Measurements from ENCODE around the gene ASCL4. TPM values are rescaled to one million over a fixed set of nuclear protein-coding genes. Genes with fewer than 3 reads are reported as not detected.
A peak's percentile ranks its signal among the peaks of the same experiment; 100 is the strongest.

Gene ASCL4
- total and polyA plus RNA-seq, 2 of the 8 experiments (the other 6 are each of a cell fraction or from before 2014, with no cell fraction given) = not detected

DNA sequence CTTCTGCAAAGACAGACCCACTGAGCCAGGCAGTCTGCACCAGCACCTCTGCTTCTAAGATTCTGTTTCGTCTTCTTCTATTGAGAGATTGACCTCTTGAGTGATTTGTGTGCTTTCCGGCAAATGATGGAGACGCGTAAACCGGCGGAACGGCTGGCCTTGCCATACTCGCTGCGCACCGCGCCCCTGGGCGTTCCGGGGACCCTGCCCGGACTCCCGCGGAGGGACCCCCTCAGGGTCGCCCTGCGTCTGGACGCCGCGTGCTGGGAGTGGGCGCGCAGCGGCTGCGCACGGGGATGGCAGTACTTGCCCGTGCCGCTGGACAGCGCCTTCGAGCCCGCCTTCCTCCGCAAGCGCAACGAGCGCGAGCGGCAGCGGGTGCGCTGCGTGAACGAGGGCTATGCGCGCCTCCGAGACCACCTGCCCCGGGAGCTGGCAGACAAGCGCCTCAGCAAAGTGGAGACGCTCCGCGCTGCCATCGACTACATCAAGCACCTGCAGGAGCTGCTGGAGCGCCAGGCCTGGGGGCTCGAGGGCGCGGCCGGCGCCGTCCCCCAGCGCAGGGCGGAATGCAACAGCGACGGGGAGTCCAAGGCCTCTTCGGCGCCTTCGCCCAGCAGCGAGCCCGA, 703 bp downstream of the ASCL4 start (continued):
- TF ChIP-seq HDAC2 (IDR thresholded peaks at IDR 0.05; ENCODE audit: borderline replicate concordance in 1 of 2, low read depth in 2 of 2, low read length in 2 of 2) (peak; percentile 5 to 89; a peak in 1 of 4 replicates), PHF8 (conservative IDR thresholded peaks at IDR 0.05; ENCODE audit: low read depth, low read length) (no peak), KDM4A (IDR thresholded peaks at IDR 0.05; ENCODE audit: low read depth, low read length, severe bottlenecking) (peak; percentile 89), KDM1A (IDR thresholded peaks at IDR 0.05; ENCODE audit: borderline replicate concordance, low read length) (0 out of 2 replicates have a peak, but pooled peaks have one; percentile 17), SUZ12 (IDR thresholded peaks at IDR 0.05; ENCODE audit: low read length) (peak; percentile 68), RBBP5 (IDR thresholded peaks at IDR 0.05; ENCODE audit: borderline replicate concordance, low read depth, low read length) (peak; percentile 58; the same call in 1 of the 2 replicates), TEAD4 (IDR thresholded peaks at IDR 0.05; ENCODE audit: low read depth, low read length) (peak; percentile 70), CTBP2 (IDR thresholded peaks at IDR 0.05; ENCODE audit: borderline replicate concordance, insufficient read depth, insufficient read length, low read length) (peak; percentile 88), EGR1 (IDR thresholded peaks at IDR 0.05; ENCODE audit: borderline replicate concordance, low read depth, low read length) (no peak), YY1 (IDR thresholded peaks at IDR 0.05; ENCODE audit: low read depth, low read length) (0 out of 2 replicates have a peak, but pooled peaks have one; percentile 35), EZH2 (IDR thresholded peaks at IDR 0.05; ENCODE audit: low read depth, low read length, severe bottlenecking) (peak; percentile 73), CHD2 (IDR thresholded peaks at IDR 0.05; ENCODE audit: low read length) (no peak)

Measured in H1 (cell line).